Activated B cell treated with CpG ODN at 0.5 μM for 24 hours (primary cell): Measurements from ENCODE around the gene EEF1AKMT4. TPM values are rescaled to one million over a fixed set of nuclear protein-coding genes. Genes with fewer than 3 reads are reported as not detected.

Experiments
- ATAC-seq: fragments of 200-7000 bp; cut with Tn5 transposase; one replicate; pipeline ENCODE4 v1.10.0; 2021; ENCODE audit warnings: low read depth, mild to moderate bottlenecking, moderate library complexity
- CTCF ChIA-PET: fragments of 350-600 bp; sonication (Branson Sonifier 250); formaldehyde crosslinking; loops from one replicate; lab custom pipeline; 2021; ENCODE audit warnings: antibody characterized with exemption; lab: Charles Lee
- POLR2A ChIA-PET: fragments of 350-600 bp; sonication (Branson Sonifier 250); formaldehyde crosslinking; loops from one replicate; lab custom pipeline; 2021; ENCODE audit warnings: antibody characterized with exemption; lab: Charles Lee
- DNase-seq: peaks from one replicate; pipeline ENCODE4 v3.0.0; 2022
- H3K27ac Mint-ChIP-seq: one replicate; pipeline ENCODE4 v1.8.0; 2020; ENCODE audit warnings: mixed read lengths
- H3K27me3 Mint-ChIP-seq: one replicate; pipeline ENCODE4 v1.8.0; 2021; ENCODE audit warnings: mixed read lengths
- H3K36me3 Mint-ChIP-seq: one replicate; pipeline ENCODE4 v1.8.0; 2021; ENCODE audit warnings: low read depth, mixed read lengths
- H3K4me1 Mint-ChIP-seq: one replicate; pipeline ENCODE4 v1.8.0; 2021; ENCODE audit warnings: mixed read lengths
- H3K4me3 Mint-ChIP-seq: one replicate; pipeline ENCODE4 v1.8.0; 2020; ENCODE audit warnings: mild to moderate bottlenecking, mixed read lengths
- H3K9me3 Mint-ChIP-seq: one replicate; pipeline ENCODE4 v1.8.0; 2020; ENCODE audit warnings: mixed read lengths
- intact Hi-C: fragments of 100-400 bp; cut with micrococcal nuclease; formaldehyde crosslinking; loops from one replicate; pipeline ENCODE4 v1.15.1; 2024
- total RNA-seq: library from RNA; stranded (reverse); gene quantifications from 2 replicates; pipeline ENCODE4 v1.2.3, GENCODE V29; 2022
- TF ChIP-seq, protein P1 (sequence below): fragments of 200-600 bp; IDR thresholded peaks from one replicate; pipeline ENCODE4 v1.8.0; 2022; ENCODE audit warnings: antibody characterized with exemption, mild to moderate bottlenecking

Gene EEF1AKMT4
- total RNA-seq, 1 donor from 2014 or later, result 2.9 TPM

DNA sequence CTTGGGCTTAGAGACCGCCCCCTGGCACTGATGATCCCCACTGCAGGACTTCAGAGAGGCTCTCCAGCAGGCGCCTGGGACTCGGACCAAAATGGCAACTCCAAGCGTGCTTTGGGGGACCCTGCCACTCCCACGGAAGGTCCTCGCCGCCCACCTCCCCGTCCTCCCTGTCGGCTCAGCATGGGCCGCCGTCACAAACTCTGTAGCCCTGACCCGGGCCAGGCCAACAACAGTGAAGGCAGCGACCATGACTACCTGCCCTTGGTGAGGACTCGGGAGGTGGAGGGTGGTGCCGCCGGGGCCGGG, 8.4 kb upstream of the EEF1AKMT4 start:
- peaks cover 41% of the 10 kb centered on the region for H3K36me3 Mint-ChIP-seq
- H3K4me1 Mint-ChIP-seq, result no peaks in the 10 kb centered on the region
- H3K9me3 Mint-ChIP-seq, result no peaks in the 10 kb centered on the region
- TF ChIP-seq, protein P1, sequence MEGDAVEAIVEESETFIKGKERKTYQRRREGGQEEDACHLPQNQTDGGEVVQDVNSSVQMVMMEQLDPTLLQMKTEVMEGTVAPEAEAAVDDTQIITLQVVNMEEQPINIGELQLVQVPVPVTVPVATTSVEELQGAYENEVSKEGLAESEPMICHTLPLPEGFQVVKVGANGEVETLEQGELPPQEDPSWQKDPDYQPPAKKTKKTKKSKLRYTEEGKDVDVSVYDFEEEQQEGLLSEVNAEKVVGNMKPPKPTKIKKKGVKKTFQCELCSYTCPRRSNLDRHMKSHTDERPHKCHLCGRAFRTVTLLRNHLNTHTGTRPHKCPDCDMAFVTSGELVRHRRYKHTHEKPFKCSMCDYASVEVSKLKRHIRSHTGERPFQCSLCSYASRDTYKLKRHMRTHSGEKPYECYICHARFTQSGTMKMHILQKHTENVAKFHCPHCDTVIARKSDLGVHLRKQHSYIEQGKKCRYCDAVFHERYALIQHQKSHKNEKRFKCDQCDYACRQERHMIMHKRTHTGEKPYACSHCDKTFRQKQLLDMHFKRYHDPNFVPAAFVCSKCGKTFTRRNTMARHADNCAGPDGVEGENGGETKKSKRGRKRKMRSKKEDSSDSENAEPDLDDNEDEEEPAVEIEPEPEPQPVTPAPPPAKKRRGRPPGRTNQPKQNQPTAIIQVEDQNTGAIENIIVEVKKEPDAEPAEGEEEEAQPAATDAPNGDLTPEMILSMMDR, result no peak
- ChIA-PET POLR2A (interaction anchor here (0.6 kb wide), 1 partner anchor 107 kb away, joined by 3 read pairs; no protein-coding TSS in a partner anchor), CTCF (interaction anchor here (1.9 kb wide), 1 partner anchor 13 kb away, joined by 8 read pairs; no protein-coding TSS in a partner anchor)
- H3K27me3 Mint-ChIP-seq, result peaks cover 1% of the 10 kb centered on the region
- H3K27ac Mint-ChIP-seq, result no peak overlapping the region
- DNase-seq, result no peak
- H3K4me3 Mint-ChIP-seq, result no peak overlapping the region
- no peak for ATAC-seq
- intact Hi-C loops, result no loop called here

DNA sequence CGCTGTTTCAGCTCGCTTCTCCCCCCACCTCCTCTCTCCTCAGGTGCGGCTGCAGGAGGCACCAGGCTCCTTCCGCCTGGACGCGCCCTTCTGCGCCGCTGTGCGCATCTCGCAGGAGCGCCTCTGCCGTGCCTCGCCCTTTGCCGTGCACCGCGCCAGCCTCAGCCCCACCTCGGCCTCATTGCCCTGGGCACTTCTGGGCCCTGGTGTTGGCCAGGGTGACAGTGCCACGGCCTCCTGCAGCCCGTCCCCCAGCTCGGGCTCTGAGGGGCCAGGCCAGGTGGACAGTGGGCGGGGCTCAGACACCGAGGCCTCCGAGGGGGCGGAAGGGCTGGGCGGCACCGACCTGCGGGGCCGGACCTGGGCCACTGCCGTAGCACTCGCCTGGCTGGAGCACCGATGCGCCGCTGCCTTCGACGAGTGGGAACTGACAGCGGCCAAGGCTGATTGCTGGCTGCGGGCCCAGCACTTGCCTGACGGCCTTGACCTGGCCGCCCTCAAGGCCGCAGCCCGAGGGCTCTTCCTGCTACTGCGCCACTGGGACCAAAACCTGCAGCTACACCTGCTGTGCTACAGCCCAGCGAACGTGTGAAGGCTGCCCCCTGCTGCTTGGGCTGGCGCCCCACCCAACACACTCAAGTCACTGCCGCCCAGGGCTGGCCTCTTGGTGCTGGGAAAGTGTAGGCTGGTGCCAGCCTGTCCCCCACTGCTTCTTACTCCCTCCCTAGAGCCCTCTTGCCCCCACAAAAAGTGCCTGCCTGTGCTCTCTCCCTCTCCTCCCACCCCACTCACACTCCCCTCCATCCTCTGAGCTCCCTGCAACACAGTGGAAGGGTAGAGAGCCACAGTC, 7.8 kb upstream of the EEF1AKMT4 start:
- no peaks in the 10 kb centered on the region for H3K9me3 Mint-ChIP-seq
- no peak overlapping the region for H3K27ac Mint-ChIP-seq
- H3K36me3 Mint-ChIP-seq, result peaks cover 42% of the 10 kb centered on the region
- peaks cover 1% of the 10 kb centered on the region for H3K27me3 Mint-ChIP-seq
- intact Hi-C loops, result no loop called here
- H3K4me3 Mint-ChIP-seq, result no peak overlapping the region
- CTCF ChIA-PET, result interaction anchor here (1.4 to 1.9 kb wide), 2 partner anchors 14 to 16 kb away, joined by 3 to 8 read pairs; no protein-coding TSS in a partner anchor
- no peaks in the 10 kb centered on the region for H3K4me1 Mint-ChIP-seq
- TF ChIP-seq, protein P1, result no peak
- DNase-seq (no peak), ATAC-seq (peak; percentile 60)
- POLR2A ChIA-PET, result no interaction called here

DNA sequence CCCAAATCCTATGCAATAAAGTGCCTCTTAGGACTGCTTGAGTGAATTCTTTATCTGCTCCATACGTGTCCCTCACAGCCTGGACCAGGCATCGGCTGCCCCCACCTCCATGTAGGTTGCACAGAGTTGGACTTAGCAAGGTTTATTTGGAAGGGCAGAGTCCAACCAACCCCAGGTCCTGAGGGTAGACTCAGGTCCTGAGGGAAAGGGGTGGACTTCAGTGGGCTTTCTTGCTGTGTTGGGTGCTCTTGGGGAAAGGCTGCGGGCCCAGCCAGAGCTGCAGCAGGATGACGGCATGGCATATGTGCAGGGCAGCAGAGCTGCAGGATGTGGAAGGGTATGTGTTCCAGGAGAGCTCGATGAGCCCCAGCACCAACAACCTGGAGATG, 7.2 kb upstream of the EEF1AKMT4 start:
- no peak for DNase-seq
- TF ChIP-seq, protein P1, result no peak
- no peak for ATAC-seq
- H3K36me3 Mint-ChIP-seq, result peaks cover 42% of the 10 kb centered on the region
- ChIA-PET CTCF (interaction anchor here (1.4 kb wide), 1 partner anchor 16 kb away, joined by 3 read pairs; no protein-coding TSS in a partner anchor), POLR2A (no interaction called here)
- H3K4me3 Mint-ChIP-seq, result no peak overlapping the region
- intact Hi-C loops, result no loop called here
- no peaks in the 10 kb centered on the region for H3K9me3 Mint-ChIP-seq
- H3K4me1 Mint-ChIP-seq, result peaks cover 3% of the 10 kb centered on the region
- H3K27me3 Mint-ChIP-seq, result peaks cover 1% of the 10 kb centered on the region
- H3K27ac Mint-ChIP-seq, result no peak overlapping the region

DNA sequence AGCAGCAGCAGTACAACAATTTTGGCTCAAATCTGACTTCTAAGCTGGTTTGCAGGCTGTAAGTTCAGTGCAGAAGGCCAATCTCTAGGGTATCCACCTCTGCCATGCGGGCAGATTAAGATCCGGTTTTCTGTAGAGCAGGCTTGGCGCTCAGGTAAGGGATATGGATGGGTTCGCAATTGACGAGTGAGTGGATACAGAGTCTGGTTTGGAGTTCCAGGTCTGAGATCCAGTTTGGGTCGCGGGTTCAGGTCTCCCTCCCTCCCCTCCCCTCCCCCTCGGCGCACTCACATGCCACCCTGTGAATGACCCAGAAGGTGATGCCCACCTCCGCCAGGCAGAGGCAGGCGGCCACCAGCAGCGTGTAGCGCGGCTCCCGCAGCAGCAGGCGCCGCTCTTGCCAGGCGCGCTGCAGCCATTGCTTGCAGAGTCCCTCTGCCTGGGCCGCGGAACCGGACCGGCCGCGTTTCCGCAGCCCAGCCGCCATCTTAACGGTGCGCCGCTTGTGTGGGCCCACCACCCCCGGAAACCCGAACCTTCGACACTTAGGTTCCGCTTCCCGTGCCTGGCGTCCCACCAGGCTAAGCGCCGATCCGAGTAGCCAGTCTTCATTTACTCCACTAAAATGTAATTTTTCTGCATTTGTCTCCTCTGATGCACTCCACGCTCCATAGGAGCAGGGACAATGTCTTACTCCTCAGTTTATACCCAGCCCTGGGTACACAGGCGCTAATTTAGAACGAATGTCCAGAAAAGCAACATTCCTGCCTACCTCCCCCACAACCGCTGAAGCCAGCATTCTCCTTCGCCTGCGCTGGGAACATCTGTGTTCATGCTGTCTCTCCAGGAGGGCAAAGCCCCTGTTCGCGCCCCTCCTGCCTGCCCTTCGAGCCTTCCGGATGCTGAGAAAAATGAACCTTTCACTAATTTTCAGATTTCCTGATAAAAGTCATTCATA, 739 bp upstream of the EEF1AKMT4 start, which contains the start of gene ALG3:
Gene ALG3, minus strand, starts transcription at position 509 of the 958 bp plus-strand sequence. Its CDS starts 22 bp downstream, at position 487.
- peak; percentile 88 for DNase-seq
- ChIA-PET CTCF (interaction anchor here (0.8 to 4.1 kb wide), 4 partner anchors 21 to 112 kb away, joined by 3 to 17 read pairs (median 9); no protein-coding TSS in a partner anchor), POLR2A (interaction anchor here (0.6 to 1.4 kb wide), 6 partner anchors 12 to 409 kb away, joined by 3 to 10 read pairs (median 3); partner anchors contain the start of genes AP2M1, CAMK2N2, PARL and VWA5B2)
- no peaks in the 10 kb centered on the region for H3K9me3 Mint-ChIP-seq
- TF ChIP-seq, protein P1, result no peak
- H3K36me3 Mint-ChIP-seq, result peaks cover 29% of the 10 kb centered on the region
- H3K4me1 Mint-ChIP-seq, result peaks cover 19% of the 10 kb centered on the region
- ATAC-seq, result peak; percentile 63
- H3K4me3 Mint-ChIP-seq, result peak within 1 kb of the TSS; percentile 90
- no peaks in the 10 kb centered on the region for H3K27me3 Mint-ChIP-seq
- H3K27ac Mint-ChIP-seq, result peak within 1 kb of the TSS; percentile 94
- intact Hi-C loops, result loop anchor here (1.0 to 2.0 kb wide), 11 partner anchors 51 to 1690 kb away; partner anchors contain the start of genes ABCF3, AP2M1, EIF2B5 and EIF4G1
